ENCODE measurements around the gene CHST11.

DNA sequence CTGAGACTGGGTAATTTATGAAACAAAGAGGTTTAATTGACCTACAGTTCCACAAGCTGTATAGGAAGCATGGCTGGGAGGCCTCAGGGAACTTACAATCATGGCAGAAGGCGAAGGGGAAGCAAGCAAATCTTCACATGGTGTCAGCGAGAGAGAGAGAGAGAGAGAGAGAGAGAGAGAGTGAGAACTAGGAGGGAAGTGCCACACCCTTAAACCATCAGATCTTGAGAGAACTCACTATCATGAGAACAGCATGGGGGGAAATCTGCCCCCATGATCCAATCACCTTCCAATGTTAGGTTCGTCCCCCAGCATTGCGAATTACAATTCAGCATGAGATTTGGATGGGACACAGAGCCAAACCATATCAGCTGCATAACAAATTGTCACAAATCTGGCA, 96.7 kb downstream of the CHST11 start:
- TF ChIP-seq ZFX (CRISPR knock-in tag; IDR thresholded peaks at IDR 0.05) (no peak), FOSL1 (tag; conservative IDR thresholded peaks at IDR 0.05) (no peak), PML (IDR thresholded peaks at IDR 0.05; ENCODE audit: low read length) (no peak), ZFP91 (CRISPR knock-in tag; IDR thresholded peaks at IDR 0.05) (no peak), E2F4 (CRISPR knock-in tag; IDR thresholded peaks at IDR 0.05; ENCODE audit: low read depth) (no peak), GABPB1 (CRISPR knock-in tag; IDR thresholded peaks at IDR 0.05) (no peak), SP2 (IDR thresholded peaks at IDR 0.05; ENCODE audit: extremely low read depth, low read depth, low read length, poor library complexity, severe bottlenecking) (no peak), KAT8 (IDR thresholded peaks at IDR 0.05; ENCODE audit: low read depth) (no peak), POLR2A (conservative IDR thresholded peaks at IDR 0.05) (no peak), TEAD4 (IDR thresholded peaks at IDR 0.05; ENCODE audit: low read length) (no peak), TEAD4 (CRISPR knock-in tag; IDR thresholded peaks at IDR 0.05; ENCODE audit: borderline replicate concordance) (no peak)
- TF ChIP-seq, protein P1, sequence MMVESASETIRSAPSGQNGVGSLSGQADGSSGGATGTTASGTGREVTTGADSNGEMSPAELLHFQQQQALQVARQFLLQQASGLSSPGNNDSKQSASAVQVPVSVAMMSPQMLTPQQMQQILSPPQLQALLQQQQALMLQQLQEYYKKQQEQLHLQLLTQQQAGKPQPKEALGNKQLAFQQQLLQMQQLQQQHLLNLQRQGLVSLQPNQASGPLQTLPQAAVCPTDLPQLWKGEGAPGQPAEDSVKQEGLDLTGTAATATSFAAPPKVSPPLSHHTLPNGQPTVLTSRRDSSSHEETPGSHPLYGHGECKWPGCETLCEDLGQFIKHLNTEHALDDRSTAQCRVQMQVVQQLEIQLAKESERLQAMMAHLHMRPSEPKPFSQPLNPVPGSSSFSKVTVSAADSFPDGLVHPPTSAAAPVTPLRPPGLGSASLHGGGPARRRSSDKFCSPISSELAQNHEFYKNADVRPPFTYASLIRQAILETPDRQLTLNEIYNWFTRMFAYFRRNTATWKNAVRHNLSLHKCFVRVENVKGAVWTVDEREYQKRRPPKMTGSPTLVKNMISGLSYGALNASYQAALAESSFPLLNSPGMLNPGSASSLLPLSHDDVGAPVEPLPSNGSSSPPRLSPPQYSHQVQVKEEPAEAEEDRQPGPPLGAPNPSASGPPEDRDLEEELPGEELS (CRISPR knock-in tag; IDR thresholded peaks at IDR 0.05; ENCODE audit: borderline replicate concordance), result no peak
- TF ChIP-seq, protein P2, sequence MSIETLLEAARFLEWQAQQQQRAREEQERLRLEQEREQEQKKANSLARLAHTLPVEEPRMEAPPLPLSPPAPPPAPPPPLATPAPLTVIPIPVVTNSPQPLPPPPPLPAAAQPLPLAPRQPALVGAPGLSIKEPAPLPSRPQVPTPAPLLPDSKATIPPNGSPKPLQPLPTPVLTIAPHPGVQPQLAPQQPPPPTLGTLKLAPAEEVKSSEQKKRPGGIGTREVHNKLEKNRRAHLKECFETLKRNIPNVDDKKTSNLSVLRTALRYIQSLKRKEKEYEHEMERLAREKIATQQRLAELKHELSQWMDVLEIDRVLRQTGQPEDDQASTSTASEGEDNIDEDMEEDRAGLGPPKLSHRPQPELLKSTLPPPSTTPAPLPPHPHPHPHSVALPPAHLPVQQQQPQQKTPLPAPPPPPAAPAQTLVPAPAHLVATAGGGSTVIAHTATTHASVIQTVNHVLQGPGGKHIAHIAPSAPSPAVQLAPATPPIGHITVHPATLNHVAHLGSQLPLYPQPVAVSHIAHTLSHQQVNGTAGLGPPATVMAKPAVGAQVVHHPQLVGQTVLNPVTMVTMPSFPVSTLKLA (conservative IDR thresholded peaks at IDR 0.05), result no peak
- TF ChIP-seq, protein P3, sequence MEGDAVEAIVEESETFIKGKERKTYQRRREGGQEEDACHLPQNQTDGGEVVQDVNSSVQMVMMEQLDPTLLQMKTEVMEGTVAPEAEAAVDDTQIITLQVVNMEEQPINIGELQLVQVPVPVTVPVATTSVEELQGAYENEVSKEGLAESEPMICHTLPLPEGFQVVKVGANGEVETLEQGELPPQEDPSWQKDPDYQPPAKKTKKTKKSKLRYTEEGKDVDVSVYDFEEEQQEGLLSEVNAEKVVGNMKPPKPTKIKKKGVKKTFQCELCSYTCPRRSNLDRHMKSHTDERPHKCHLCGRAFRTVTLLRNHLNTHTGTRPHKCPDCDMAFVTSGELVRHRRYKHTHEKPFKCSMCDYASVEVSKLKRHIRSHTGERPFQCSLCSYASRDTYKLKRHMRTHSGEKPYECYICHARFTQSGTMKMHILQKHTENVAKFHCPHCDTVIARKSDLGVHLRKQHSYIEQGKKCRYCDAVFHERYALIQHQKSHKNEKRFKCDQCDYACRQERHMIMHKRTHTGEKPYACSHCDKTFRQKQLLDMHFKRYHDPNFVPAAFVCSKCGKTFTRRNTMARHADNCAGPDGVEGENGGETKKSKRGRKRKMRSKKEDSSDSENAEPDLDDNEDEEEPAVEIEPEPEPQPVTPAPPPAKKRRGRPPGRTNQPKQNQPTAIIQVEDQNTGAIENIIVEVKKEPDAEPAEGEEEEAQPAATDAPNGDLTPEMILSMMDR (IDR thresholded peaks at IDR 0.05 in 2 of 3, conservative IDR thresholded peaks at IDR 0.05 in 1 of 3; ENCODE audit: insufficient read depth in 2 of 3, low read depth in 1 of 3, low read length in 3 of 3), result no peak
